Mucosa of descending colon (tissue), 3 donors: Measurements from ENCODE around the gene RTN1. TPM values are rescaled to one million over a fixed set of nuclear protein-coding genes. Genes with fewer than 3 reads are reported as not detected.

Experiments used
- ATAC-seq: fragments of 200-7000 bp; cut with Tn5 transposase; one replicate; pipeline ENCODE4 v1.9.1; 2020; ENCODE audit warnings: mild to moderate bottlenecking, moderate library complexity
- DNase-seq, 3 donors: peaks; one replicate each; pipeline ENCODE4 v3.0.0-alpha.2; 2020
- H3K36me3 ChIP-seq: fragments of 200-600 bp; one replicate; pipeline ENCODE4 v1.8.0; 2021; ENCODE audit warnings: low read depth, mild to moderate bottlenecking
- H3K4me1 ChIP-seq: fragments of 200-600 bp; one replicate; pipeline ENCODE4 v1.8.0; 2021; ENCODE audit warnings: low read depth, mild to moderate bottlenecking
- H3K4me3 ChIP-seq: fragments of 200-600 bp; one replicate; pipeline ENCODE4 v1.8.0; 2021; ENCODE audit warnings: mild to moderate bottlenecking
- H3K9me3 ChIP-seq: fragments of 200-600 bp; one replicate; pipeline ENCODE4 v1.8.0; 2021; ENCODE audit warnings: mild to moderate bottlenecking
- intact Hi-C, 2 donors: fragments of 100-400 bp; cut with DNase I in 1 of 2; cut with micrococcal nuclease in 1 of 2; formaldehyde crosslinking; loops; one replicate each; pipeline versions ENCODE4 v1.11.0 to v1.11.1; 2022; cut with DNase I, micrococcal nuclease
- total RNA-seq, 3 donors: library from RNA; stranded (reverse); fragmentation: NEBNext Ultra II Directional in 2 of 3; extraction: Animal tissue kit (Norgen Biotek cat#: 25700) in 2 of 3; gene quantifications; one replicate each; pipeline versions ENCODE4 v1.2.1 to v1.2.4, GENCODE V29; 2021 to 2023
- TF ChIP-seq, protein P1 (sequence below): fragments of 200-600 bp; IDR thresholded peaks from one replicate; pipeline ENCODE4 v1.8.0; 2022; ENCODE audit warnings: antibody characterized with exemption, mild to moderate bottlenecking
- donor health status: DM: no; HTN: no; CAD: no; lungs with moderate emphysema.
- donor health status: DM: no; HTN: no; CAD: no.
- donor health status: DM: no; HTN: yes; CAD: no.

The RTN1 gene
- total RNA-seq, 3 donors from 2014 or later, result 1.2 to 15.9 (median 3.8) TPM

- H3K4me1 ChIP-seq, result no peaks in the 10 kb centered on the region
- ATAC-seq (no peak), DNase-seq (no peak)
- TF ChIP-seq, protein P1, sequence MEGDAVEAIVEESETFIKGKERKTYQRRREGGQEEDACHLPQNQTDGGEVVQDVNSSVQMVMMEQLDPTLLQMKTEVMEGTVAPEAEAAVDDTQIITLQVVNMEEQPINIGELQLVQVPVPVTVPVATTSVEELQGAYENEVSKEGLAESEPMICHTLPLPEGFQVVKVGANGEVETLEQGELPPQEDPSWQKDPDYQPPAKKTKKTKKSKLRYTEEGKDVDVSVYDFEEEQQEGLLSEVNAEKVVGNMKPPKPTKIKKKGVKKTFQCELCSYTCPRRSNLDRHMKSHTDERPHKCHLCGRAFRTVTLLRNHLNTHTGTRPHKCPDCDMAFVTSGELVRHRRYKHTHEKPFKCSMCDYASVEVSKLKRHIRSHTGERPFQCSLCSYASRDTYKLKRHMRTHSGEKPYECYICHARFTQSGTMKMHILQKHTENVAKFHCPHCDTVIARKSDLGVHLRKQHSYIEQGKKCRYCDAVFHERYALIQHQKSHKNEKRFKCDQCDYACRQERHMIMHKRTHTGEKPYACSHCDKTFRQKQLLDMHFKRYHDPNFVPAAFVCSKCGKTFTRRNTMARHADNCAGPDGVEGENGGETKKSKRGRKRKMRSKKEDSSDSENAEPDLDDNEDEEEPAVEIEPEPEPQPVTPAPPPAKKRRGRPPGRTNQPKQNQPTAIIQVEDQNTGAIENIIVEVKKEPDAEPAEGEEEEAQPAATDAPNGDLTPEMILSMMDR, result no peak
- H3K36me3 ChIP-seq, result no peaks in the 10 kb centered on the region
- H3K4me3 ChIP-seq, result no peak overlapping the region
- H3K9me3 ChIP-seq, result no peaks in the 10 kb centered on the region
- intact Hi-C loops, result no loop called here
These were observed 247.9 kb downstream of the RTN1 start for GRCh38 chr14:59622631-59623030.

DNA sequence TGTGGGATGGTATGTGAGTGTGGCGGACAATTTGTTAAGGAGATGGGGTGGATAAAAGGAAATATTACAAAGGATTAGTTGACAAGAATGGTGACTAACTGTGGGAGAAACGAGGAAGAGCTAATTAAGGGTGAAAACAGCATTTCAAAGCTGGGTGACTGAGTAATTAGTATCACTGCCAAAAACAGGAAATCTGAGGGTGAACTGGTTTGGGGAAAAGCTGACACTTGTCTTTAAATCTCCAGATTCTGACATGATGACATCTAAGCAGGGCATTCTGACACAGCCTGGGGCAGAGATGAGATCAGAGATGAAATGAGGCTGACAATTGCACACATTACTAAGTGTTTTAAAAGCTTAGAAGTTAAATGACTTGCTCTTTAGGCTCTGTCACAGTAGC is 251.5 kb downstream of the RTN1 start:
- intact Hi-C loops, result no loop called here
- Histone ChIP-seq H3K4me1 (no peaks in the 10 kb centered on the region), H3K9me3 (no peaks in the 10 kb centered on the region), H3K36me3 (no peaks in the 10 kb centered on the region), H3K4me3 (no peak overlapping the region)
- no peak for ATAC-seq
- no peak for DNase-seq
- TF ChIP-seq, protein P1, result no peak

GRCh38 chr14:59601056-59601455 is 269.5 kb downstream of the RTN1 start:
- intact Hi-C loops, result no loop called here
- peak in 1 of 3 donors; percentile 22 for DNase-seq
- Histone ChIP-seq H3K36me3 (no peaks in the 10 kb centered on the region), H3K4me1 (peaks cover 6% of the 10 kb centered on the region), H3K9me3 (no peaks in the 10 kb centered on the region), H3K4me3 (no peak overlapping the region)
- peak; percentile 97 for ATAC-seq
- TF ChIP-seq, protein P1, result no peak

DNA sequence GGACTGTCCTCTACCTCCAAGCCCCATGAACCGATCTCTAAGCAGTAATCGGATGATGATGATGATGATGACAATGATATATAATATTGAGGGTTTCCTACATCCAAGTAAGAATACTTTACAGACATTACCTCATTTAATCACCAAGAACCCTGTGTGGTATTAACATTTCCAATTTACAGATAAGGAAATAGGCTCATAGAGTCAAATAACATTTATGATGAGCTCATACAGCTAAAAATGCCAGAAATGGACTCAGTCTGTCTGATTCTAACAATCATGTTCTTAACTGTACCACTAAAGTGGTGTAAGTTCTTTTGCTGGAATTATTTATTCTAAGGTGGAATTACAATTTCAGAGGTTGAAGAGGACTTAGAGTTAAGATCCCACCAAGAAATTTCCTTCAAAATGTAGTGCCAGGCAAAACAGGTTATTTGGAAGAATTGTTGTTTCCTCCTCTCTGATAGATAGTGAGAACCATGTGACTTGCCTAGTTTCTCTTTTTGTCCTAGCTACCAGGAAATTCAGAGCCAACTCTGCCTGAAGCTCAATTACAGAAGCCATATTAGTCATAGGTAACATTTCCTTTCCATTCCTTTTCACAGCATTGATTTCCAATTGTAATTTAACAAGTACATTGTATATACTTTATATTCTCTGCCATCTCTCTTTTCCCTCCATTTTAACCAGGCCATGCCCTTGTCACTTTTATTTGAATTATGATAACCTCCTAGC is 270.2 kb downstream of the RTN1 start:
- no peaks in the 10 kb centered on the region for H3K9me3 ChIP-seq
- H3K4me3 ChIP-seq, result no peak overlapping the region
- peaks cover 6% of the 10 kb centered on the region for H3K4me1 ChIP-seq
- intact Hi-C loops, result no loop called here
- DNase-seq, result no peak
- ATAC-seq, result peak; percentile 67
- TF ChIP-seq, protein P1, result no peak
- no peaks in the 10 kb centered on the region for H3K36me3 ChIP-seq

DNA sequence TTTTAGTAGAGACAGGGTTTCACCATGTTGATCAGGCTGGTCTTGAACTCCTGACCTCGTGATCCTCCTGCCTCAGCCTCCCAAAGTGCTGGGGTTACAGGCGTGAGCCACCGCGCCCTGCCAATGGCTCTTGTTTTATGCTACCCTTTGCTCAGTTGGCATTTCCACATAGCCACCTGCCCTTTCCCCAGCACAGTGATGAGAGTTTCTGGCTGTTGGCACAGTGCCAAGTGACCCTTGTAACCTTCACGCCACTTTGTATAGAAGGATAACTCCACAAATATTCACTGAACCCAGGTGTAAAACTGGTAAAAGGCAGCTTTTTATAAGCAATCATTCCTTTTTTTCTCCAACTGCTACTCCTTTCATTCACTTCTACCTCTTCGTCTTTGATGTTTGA is 275.5 kb downstream of the RTN1 start:
- H3K4me3 ChIP-seq, result no peak overlapping the region
- H3K9me3 ChIP-seq, result no peaks in the 10 kb centered on the region
- TF ChIP-seq, protein P1, result no peak
- DNase-seq (peak; percentile 38 to 56 (median 49)), ATAC-seq (peak; percentile 83)
- no peaks in the 10 kb centered on the region for H3K36me3 ChIP-seq
- intact Hi-C loops, result no loop called here
- no peaks in the 10 kb centered on the region for H3K4me1 ChIP-seq
